Testis (tissue), 2 donors: Measurements from ENCODE around the gene TGFBR2.

Source experiments
- CTCF ChIP-seq, 3 experiments: fragments of 450-650 bp in 2 of 3; fragments of 200-600 bp in 1 of 3; sonication (generic) in 1 of 3; IDR thresholded peaks; one replicate each; pipeline ENCODE4 v1.5.1; 2016 to 2019; ENCODE audit warnings: antibody characterized with exemption in 3 of 3, mild to moderate bottlenecking in 2 of 3, moderate library complexity in 1 of 3
- POLR2A ChIP-seq: fragments of 450-650 bp; IDR thresholded peaks from one replicate; pipeline ENCODE4 v1.6.1; 2017; ENCODE audit warnings: antibody characterized with exemption, mild to moderate bottlenecking, moderate library complexity

DNA sequence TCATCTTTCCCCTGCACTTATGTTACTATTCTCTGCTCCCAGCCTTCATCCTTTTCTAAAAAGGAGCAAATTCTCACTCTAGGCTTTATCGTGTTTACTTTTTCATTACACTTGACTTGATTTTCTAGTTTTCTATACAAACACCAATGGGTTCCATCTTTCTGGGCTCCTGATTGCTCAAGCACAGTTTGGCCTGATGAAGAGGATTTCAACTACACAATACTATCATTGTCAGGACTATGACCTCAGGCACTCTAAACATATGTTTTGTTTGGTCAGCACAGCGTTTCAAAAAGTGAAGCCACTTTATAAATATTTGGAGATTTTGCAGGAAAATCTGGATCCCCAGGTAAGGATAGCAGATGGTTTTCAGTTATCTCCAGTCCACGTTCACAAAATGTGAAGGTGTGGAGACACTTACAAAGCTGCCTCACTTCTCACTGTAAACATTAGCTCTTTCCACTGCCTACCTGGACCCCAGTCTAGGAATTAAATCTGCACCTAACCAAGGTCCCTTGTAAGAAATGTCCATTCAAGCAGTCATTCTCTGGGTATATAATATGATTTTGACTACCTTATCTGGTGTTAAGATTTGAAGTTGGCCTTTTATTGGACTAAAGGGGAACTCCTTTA is 86.2 kb downstream of the TGFBR2 start:
- TF ChIP-seq CTCF (IDR thresholded peaks at IDR 0.05) (no peak), POLR2A (no peak)
